ENCODE measurements around the gene COL6A2.

The COL6A2 gene

DNA sequence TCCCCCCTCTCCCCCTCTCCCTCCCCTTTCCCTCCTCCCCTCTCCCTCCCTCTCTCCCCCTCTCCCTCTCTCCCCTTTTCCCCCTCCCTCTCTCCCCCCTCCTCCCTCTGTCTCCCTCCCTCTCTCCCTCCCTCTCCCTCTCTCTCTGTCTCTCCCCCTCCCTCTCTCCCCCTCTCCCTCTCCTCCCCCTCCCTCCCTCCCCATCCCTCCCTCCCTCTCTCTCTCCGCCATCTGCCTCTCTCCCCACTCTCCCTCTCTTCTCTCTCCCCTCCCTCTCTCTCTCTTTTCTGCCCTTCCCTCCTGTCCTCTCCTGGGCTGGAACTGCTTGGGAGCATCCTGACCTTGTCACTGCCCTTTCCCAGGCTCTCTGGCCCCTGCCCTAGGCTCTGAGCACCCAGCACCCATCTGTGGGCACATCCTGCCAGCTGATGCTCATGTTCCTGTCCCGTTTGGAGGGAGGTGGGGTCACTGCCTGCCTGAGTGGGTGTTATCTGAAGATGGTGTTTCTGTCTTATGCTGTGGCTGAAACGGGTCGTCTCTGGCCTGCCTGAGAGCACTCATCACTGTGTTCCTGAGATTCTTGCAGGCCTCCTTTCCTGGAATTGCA lies 46.7 kb downstream of the COL6A2 start:
- no peak for DNase-seq

GRCh38 chr21:46145159-46145839 lies 47.4 kb downstream of the COL6A2 start:
- DNase-seq, result no peak

DNA sequence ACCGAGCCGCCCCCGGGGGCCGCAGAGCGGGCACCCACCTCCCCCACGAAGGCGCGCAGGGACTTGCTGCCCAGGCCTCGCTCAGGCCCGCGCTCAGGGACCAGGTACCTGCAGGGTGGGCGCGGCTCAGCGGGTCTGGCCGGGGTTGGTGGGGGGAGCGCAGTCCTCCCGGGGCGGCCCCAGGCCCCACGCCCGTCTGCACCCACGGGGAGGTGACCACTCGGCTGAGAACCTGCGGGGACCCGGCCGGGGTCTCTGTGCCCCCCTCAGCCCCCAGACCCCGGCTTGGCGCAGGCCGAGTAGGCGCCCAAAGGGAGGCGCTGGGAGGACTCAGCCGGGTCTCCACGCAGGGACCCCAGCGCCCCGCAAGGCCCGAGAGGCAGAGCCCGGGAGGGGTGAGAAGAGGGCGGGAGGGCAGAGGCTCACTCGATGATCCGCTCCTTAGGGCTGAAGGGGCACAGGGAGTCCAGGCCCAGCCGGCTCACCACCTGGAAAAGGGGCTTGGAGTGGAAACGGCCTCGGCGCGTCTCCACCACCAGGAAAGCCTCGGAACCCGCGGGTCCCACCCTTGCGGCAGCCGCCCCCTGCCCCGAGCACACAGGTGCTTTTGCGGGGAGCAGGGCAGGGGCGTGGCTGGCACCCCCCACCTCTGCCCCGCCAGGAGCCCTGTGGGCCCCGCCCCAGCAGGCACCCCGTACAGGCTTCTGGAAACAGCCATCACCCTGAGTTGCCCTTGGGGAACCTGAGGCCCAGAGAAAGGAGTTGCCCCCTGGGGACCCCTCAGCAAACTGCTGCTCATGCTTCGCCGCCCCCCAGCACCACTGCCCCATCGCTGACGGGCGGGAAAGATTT lies 48.2 kb downstream of the COL6A2 start:
- no peak for DNase-seq

- DNase-seq, result peak; percentile 83
Observed at GRCh38 chr21:46146856-46147255, 48.9 kb downstream of the COL6A2 start.

DNA sequence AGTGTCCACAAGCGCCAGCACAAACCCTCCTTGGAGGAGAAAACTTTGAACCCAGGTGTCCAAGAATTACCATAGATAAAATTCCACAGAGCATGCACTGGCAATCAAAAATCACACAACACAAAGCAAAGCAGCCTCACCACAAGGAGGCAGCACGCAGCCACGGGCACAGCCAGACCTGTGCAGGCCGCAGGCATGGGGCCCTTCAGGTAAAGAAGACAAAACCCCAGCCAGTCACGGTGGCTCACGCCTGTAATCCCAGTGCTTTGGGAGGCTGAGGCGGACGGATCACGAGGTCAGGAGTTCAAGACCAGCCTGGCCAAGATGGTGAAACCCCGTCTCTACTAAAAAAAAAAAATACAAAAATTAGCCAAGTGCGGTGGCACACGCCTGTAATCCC lies 49.5 kb downstream of the COL6A2 start:
- DNase-seq, result peak; percentile 86

- DNase-seq, result no peak
Observed at GRCh38 chr21:46148106-46148505, 50.2 kb downstream of the COL6A2 start.

DNA sequence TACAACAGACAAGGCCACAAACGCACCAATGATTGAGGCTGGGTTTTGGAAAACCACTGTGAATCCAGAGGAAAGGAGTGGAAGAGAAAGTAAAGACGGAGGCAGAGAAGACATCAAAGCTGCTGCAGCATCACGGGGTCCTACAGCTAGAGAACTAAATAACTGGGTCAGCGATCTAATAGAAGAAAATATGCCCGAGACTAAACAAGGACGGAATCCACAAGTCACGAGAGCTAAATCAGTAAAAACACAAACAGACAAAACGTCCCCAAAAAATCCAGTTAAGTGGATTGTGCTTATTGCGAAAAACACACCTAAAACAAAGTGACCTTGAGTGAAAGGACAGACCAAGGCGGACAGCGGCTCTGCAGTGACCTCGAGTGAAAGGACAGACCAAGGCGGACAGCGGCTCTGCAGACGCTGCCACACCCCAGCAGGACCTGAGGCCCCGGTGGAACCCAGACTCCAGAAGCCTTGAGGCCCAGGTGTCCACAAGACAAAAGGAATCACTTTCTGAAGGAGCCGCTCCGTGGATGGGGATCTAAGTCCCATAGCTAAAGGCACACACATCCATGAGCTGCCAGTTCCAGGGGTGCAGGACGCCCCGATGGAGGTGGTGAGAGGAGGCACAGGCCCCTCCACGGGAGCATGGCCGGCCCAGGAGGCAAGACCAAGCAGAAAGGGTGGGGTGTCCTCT lies 51.4 kb downstream of the COL6A2 start:
- no peak for DNase-seq

- no peak for DNase-seq
Observed at GRCh38 chr21:46150073-46150472, 52.2 kb downstream of the COL6A2 start.

DNA sequence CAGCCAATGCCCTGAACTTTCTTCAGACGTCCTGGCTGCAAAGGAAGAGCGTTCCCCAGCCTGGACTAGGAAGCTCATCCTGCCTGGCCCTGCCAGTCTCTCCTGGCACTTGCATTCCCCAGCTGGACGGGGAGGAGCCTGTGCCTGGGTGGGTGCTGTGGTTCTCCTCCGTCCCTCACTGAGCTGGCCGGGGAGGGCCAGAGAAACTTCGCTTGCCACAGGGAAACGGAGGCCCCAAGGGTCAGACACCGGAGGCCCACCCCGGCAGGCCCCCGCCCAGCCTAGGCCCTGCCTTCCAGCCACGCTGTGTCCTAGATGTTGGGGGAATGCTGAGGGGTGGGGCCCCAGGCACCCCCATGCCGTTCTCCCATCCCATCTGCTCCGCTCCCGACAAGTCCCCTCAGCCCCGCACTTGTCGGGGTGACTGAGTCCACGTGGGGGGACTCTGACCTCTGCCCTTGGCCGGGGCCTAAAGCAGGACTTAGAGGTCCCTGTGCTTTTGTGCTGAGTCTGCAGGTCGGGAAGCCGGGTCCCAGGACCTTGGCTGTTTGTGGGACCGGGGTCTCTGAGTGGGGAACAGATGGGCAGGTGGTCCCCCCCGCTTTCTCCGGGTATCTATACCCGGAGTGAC lies 52.7 kb downstream of the COL6A2 start:
- DNase-seq, result peak; percentile 53

GRCh38 chr21:46151261-46151988 lies 53.5 kb downstream of the COL6A2 start:
- DNase-seq, result no peak

DNA sequence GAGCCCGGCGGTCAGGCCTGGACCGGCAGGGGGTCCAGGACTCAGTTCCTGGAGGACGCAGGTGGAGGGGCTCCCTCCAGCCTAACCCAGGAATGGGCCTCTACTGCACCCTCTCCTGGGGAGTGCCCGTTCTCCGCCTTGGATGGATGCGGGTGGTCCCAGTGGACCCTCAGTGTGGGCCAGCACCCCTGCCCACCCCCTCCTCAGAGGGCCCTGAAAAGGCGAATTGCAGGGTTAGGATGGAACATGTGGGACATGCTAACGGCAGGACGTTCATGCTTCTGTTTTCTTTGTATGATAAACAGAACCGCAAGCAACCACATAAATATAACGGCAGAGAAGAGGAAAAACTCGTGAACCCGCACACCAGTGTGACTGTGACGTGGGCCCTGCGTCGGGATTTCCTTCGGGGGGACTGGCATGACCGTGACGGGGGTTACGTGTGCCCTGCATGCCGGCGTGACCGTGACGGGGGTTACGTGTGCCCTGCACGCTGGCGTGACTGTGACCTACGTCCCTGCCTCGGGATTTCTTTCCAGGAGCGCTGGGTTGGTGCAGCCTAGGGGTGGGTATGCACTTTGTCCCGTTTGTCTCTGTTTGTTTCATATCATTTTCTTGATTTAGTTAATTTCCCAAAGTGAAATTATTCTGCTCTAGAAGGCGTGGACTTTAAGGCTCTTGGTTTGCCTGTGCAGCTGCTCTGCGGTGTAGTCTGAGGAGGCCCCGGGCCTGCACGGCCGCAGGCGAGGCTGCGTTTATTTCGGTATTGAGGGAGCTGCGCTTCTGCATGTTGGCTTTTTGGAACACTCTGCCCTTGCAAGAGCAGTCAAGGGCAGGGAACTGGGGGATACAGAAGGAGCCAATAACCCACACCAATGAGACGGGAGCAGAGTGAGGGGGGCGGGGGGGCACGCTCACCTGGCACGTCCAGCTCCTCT lies 54.3 kb downstream of the COL6A2 start:
- DNase-seq, result no peak

GRCh38 chr21:46152927-46153246 lies 55.0 kb downstream of the COL6A2 start:
- no peak for DNase-seq

DNA sequence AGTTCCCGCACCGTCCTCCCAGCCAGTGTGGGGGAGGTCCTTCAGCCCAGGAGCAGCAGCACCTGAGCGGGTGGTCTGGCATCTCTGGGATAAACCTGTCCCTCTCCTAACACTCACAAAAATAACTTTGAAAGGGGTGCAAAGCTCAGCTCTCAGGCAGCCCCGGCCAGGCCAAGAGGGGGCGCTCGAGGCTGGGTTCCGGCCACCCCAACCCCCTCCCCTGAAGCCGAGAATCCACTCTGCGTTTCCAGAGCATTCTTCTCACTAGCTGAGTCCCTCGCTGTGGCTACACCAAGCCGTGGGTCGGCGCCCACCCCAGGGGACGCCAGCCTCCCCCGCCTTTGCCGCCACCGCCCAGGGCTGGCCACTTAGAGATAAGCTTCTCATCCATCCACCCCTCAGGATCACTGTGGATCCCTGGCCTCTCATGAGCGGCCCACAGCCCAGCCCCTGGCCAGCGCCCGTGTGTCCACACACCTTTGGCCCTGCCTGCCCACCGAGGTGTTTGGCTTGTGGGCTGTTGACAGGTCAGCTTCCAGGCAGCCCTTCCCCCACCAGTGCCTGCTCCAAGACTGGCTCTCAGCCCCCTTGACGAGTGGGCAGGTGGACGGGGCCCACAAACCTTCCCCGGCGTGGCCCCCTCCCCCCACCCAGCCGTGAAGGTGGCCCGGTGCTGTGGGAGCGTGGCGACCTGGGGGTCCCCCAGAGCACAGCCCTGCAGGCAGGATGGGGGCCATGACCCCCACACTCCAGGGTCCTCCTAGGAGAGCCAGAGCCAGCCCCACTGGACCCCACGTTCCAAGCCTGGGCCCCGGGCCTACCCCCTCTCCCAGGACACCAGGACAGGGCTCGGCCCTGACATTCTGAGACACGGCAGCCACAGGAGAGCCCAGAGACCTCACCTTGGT lies 55.6 kb downstream of the COL6A2 start:
- peak; percentile 86 for DNase-seq

- DNase-seq, result peak; percentile 51
Observed at GRCh38 chr21:46154155-46154954, 56.4 kb downstream of the COL6A2 start.

DNA sequence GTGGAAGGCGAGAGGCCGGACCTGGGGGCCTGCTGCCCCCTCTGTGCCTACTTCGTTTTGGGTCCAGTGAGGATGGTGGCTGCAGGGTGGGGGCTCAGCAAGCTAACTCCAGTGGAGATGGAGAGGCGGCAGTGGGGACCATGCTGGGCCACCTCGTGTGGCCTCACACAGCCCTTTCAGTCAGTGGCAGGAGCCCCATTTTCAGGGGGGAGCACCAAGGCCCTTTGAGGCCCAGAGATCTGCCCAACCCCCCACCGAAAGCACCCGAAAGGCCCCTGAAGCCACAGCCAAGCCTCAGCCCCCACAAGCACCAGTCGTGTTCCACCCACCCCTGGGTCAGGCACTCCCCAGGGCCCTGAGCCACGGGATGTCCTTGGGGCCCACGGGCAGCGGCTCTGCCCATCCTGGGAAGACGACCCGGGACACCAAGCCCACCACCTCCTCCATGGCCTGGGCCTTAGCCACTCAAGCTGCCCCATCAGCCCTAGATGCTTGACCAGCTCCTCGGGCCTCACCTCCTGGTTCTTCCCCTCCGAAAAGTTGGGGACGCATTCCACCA lies 57.1 kb downstream of the COL6A2 start:
- DNase-seq, result peak; percentile 47

GRCh38 chr21:46155514-46156377 lies 57.8 kb downstream of the COL6A2 start, which contains the start of gene FTCD:
Gene FTCD (minus strand): TSS chr21:46155579. CDS start chr21:46155523, 56 bp downstream.
- DNase-seq, result peak; percentile 48

GRCh38 chr21:46156378-46156645 lies 58.4 kb downstream of the COL6A2 start:
- DNase-seq, result no peak

DNA sequence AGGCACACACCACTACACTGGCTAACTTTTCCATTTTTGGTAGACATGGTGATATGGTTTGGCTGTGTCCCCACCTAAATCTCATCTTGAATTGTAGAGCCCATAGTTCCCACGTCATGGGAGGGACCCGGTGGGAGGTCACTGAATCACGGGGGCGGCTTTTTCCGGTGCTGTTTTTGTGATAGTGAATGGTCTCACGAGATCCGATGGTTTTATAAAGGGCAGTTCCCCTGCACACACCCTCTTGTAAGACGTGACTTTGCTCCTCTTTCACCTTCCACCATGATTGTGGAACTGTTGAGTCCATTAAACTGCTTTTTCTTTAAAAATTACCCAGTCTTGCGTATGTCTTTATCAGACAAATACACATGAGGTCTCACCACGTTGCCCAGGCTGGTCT lies 58.8 kb downstream of the COL6A2 start:
- DNase-seq, result no peak
